HG03469 (cell line): ENCODE measurements around the gene NFX1.

Experiments used
- ATAC-seq: cut with Tn5 transposase; IDR thresholded peaks from one replicate; pipeline ENCODE4 v1.9.1; 2021; ENCODE audit warnings: mild to moderate bottlenecking, moderate library complexity, moderate number of reproducible peaks; ENCODE audit not compliant: unreplicated experiment

NFX1 gene

DNA sequence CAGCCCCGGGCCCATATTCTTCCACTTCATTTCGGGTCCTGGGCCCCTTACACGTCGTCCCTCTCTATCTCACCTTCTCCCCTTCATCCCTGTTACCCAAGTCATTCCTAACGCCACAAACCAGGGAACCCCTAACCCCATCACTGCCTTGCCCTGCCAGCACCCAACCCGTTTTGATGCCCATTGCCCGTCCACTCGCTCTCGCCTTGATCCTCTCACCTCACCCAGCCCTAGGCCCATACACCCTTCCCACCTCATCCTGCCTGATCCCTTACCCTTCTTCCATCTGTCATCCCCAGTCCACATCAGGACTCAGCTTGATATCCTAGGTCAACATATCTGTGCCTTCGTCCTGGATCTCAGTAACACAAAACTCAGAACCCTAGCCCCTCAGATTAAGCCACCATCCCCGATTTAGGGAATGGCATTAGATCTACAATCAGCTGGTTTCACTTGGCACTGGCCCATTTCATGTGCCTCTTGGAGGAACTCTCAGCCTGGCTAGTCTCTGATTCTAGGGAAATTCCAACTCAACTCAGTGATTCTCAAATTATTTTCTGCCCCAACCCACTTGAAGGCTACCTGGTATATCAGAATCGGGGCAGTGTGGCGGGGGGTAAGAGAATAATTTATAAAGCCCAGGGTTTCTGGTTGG, 25.0 kb upstream of the NFX1 start:
- ATAC-seq: no peak

DNA sequence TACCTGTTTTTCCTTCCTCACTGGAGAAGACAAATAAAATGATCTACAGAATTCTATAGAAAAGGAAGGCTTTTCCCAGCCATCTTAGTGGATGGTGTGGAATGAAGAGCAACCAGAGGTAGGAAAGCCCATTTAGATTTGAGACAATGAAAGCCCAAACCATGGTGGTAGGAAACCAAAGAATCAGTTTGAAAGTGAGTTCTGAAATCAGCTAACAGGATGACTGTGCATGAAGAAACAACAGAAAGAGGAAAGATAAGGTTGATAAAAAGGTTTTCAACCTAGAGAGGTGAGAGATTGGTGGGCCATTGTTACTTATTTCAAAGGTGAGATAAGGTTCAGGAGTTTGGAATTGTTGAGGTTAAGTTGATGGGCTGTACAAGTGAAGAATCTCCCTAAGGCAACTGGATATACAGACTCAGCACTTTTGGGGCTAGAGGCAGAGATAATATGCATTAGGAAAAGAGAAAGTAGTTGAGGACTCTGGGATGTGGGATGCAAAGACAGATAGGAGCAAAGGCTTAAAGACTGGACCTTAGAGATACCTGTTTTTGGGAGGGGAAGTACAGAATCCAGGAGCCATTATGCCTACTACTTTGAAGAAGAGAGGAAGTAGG, 23.1 kb upstream of the NFX1 start:
- ATAC-seq: no peak

DNA sequence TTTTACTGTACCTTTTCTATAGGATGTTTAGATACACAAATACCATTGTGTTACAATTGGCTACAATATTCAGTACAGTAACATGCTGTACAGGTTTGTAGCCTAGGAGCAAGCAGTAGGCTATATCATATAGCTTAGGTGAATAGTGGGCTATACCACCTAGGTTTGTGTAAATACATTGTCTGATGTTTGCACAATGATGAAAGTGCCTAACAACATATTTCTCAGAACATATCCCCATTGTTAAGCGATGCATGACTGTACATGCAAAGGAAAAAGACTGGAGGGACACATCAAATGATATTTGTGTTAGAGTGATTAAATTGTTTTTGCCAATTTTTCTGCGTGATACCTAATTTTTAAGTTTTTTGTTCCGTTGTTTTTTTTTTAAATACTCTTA, 20.2 kb upstream of the NFX1 start:
- no peak for ATAC-seq

DNA sequence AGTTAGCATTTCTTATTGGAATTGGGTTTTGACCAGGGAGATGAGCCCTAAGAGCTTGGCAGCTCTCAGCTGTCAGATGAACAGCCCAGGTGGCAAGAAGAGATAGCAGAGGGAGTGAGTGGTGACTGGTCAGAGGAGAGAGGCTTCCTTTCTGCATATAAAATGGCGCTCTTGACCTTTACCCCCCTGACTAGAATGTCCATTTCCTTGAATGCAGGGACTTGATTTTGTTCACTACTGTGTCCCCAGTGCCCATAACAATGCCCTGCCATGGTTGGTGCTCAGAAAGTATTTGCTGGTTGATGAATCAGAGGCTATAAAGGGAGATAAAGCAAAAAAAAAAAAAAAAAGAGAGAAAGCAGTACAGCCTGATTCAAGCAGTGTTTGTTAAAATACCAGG, 18.3 kb upstream of the NFX1 start:
- ATAC-seq: no peak

DNA sequence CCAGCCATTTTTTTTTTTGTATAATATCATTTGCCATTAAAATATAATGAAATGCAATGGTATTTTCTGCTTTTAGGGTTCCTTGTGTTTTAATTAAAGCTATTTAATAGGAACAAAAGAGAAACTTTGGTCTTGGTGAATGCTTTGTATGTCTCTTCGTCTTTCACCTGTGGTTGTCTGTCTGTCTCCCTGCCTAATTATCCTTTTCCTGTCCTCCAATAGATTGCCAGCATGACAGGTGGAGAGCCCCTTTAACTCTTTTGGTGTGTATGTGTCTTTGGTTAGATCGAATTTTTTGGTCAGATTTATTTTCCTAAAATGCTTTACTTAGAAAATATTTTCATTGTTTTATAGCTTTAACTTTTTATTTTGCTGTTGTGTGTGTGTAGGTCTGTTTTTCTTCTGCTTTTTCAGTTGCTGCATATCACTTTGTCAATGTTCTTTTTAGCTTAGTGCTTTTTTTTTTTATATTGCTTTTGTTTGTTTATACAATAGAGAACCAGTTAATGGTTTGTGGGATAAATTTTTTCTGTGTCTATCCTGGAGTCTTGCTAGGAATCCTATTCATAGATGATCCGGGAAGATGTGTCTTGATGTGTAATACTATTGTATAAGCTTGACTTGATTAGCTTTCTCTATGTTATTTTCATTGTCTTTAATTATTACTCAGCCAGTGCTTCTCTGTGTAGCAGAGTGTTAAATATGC, 16.9 kb upstream of the NFX1 start:
- ATAC-seq: no peak

DNA sequence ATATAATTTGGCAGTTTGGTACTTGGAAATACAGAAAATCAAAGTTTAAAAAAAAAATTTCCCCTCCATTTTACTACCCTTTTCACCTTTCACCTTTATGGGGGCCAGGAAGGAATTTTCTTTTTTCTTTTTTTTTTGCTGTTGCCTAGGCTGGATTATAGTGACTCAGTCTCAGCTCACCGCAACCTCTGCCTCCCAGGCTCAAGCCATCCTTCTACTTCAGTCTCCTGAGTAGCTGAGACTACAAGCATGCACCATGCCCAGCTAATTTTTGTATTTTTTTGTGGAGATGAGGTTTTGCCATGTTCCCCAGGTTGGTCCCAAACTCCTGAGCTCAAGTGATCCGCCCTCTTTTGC, 16.4 kb upstream of the NFX1 start:
- no peak for ATAC-seq

DNA sequence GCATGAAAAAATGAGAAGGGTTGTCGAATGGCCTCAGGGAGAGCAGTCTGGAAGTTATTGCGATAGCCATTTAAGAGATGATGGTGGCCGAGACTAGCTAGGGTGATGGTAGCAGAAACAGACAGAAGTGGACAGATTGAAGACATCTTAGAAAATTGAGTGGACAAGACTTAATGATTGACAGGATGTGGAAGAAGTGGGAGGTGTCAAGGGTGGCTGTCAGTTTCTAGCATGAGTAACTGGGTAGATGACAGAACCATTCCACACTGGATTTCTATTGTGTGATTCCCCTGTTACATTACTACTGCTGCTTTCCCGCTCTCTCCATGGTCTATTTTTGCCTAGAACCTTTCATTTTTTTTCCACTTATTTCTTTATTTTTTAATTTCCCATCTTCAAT, 12.8 kb upstream of the NFX1 start:
- ATAC-seq: no peak

DNA sequence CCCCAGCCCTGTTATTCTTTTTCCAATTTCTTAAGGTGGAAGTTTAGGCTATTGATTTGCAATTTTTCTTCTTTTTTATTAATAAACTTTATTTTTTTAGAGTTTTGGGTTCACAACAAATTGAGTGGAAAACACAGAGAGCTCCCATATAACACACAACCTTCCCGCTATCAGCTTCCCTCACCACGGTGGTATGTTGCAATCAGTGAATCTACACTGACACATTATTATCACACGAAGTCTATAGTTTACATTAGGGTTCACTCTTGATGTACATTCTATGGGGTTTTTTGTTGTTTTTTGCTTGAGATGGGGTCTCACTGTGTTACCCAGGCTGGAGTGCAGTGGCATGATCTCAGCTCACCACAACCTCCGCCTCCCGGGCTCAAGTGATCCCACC, 4.8 kb upstream of the NFX1 start:
- ATAC-seq: no peak

DNA sequence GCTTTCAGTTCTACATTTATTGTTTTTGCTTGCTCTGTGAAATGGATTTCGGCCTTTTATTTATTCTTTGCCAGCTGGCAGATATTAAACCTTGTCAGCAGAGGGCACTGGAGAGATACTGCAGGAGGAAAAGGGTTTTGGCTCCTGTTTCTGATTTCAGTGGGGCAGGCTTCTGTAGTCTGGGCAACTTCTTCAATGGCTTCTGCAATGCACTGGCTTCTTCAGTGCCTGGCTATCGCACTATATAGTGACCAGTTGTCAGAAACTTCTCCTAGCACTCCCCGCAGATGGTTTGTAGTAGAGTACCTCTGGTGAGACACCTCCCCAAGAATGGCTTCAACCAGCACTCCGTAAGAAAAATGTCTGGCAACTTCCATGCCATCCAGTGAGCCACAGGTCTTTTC, 3.2 kb upstream of the NFX1 start:
- no peak for ATAC-seq

DNA sequence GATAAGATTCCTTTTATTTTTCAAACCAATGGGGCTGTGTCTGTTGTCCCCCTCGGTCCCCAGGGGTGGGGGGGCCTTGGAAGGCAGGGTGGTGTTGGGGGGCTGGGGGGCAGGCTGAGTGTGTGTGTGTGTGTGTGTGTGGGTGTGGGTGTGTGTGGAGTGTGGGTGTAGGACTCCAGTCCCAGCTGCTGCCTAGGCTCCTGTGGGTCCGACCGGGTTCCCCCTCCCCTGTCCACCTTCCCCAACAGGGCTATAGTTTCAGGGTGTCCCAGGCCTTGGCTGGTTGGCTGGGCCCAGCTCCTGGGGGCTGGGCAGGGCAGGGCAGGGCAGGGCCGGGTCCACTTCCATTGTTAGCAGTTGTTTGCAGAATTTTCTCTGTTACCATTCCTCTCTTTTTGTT, 2.1 kb upstream of the NFX1 start:
- ATAC-seq: no peak

DNA sequence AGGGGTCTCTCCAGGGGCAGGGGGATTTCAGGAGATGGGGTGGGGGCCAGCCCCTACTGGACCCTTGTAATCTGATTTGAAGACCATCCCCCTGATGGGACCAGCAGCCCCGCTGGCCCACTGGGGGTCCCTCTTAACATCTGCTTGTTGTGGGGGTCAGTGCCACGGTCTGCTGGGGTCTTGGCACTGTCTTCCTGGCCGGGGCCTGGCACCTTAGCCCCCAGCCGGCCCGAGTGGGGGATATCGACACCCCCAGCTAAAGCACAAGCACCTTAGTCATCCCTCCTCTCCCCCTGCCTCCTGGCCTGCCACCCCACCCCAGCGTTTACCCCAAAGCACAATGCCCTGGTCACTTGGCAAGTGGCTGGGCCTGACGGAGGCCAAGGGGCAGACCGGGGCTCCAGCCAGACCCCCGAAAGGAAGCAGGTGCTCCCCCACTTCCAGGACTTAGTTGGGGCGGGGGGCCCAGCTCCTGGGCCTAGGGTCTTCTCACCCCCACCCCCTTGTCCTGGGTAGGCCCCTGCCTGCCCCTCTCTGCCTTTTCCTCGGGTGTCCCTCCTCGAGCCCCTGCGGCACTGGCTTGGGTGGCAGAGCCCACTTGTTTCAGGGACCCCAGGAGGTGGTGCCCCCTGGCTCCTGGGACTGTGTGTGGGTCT, 1.4 kb upstream of the NFX1 start:
- ATAC-seq: no peak

DNA sequence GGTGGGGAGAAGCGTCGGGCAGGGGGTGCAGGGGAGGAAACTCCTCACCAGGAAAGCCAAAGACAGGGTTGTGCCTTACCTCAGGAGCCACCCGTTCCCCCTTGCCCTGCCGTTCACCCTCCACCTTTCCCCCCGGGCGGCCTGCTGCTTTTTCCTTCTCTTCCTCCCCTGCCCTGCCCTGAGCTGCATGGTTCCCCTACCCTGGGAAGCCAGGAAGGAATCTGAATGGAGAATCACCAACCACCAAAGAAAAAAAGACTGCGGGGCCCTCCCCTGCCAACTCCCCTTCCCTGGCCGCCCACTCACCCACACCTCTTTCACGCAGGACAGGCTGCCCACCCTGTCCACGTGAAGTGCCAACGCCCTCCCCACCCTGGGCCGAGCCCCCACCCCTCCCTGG, 820 bp upstream of the NFX1 start:
- ATAC-seq: no peak

DNA sequence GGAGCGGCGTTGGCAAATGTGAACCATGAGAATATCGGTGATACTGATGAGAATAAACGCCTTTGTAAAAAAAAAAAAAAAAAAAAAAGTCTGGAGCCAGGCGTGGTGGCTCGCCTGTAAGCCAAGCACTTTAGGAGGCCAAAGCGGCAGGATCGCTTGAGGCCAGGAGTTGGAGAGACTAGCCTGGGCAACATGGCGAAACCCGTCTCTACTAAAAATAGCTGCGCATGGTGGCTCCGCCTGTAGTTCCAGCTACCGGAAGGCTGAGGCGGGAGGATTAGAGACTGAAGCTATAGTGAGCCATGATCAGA, 425 bp upstream of the NFX1 start:
- no peak for ATAC-seq

DNA sequence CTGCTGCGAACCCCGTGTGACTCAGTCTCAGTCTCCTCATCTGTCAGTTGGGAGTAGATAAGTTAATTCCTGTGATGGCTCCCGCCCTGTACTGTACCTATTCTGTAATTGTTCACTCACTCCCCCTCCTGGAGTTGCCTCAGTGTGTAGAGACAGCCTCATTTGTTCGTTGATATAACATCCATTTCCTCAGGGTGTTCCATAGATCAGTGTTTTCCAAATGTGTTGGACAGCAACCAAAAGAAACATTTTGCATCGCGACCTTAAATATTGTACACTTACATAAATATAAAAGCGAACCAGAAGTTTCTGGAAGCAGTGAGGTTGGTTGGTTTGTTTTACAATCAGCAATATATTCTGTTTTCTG, 698 bp downstream of the NFX1 start:
- ATAC-seq: no peak

DNA sequence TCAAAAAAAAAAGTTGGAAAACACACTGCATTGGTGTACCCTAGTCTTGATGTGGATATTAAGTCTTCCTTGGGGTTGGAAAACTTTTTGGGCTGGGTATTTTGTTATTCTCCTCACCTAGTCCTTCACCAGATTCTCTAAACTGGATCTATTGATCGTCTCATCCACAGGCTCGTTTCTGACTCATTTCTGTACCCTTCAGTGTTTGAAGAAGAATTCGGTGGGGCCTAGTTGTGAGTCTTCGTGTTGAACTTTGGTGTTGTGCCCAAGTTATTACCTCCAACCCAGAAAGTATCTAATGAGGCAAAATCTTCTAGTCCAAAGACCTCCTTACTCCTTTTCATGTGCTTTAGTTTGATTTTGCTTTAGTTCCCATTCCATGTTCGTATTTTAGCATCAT, 1.6 kb downstream of the NFX1 start:
- ATAC-seq: no peak

DNA sequence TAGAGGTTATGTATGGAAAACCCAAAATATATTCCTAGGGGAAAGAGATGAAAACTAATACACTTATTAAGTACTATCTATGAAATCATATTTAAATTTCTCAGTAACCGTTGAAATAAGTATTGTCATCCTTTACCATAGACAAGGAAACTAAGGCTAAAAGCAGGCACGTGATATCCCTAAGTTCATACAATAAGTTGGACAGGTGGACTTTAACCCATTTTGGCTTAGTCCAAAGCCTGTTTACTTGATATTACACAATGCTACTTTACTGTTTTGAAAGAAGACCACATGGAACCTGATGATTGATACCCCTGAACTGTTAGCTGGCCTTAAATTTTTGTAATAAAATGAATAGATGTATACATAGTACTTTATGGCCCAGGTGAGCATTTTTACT, 3.5 kb downstream of the NFX1 start:
- no peak for ATAC-seq

DNA sequence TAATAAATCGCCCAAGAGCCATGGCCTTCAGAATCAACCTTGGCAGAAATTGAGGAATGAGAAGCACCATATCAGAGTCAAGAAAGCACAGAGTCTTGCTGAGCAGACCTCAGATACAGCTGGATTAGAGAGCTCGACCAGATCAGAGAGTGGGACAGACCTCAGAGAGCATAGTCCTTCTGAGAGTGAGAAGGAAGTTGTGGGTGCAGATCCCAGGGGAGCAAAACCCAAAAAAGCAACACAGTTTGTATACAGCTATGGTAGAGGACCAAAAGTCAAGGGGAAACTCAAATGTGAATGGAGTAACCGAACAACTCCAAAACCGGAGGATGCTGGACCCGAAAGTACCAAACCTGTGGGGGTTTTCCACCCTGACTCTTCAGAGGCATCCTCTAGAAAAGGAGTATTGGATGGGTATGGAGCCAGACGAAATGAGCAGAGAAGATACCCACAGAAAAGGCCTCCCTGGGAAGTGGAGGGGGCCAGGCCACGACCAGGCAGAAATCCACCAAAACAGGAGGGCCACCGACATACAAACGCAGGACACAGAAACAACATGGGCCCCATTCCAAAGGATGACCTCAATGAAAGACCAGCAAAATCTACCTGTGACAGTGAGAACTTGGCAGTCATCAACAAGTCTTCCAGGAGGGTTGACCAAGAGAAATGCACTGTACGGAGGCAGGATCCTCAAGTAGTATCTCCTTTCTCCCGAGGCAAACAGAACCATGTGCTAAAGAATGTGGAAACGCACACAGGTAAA, 4.5 kb downstream of the NFX1 start:
- ATAC-seq: no peak

DNA sequence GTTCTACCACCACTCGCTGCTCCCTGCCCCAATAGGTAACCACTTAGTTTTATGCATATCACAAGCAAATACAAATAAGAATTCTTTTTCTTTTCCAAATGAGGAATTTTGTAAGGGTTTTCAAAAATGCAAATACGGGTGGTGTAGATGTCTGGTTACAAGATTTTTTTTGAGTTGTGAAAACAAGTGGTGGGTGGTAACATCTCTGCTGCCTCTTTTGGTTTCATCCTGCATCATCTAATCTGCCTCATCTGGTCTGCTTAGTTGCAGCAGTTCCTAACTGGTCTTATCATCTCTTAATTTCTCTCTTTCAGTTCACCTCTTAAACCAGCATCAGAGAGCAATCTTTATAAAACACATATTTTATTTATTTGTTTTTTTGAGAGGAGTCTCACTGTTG, 5.3 kb downstream of the NFX1 start:
- ATAC-seq: peak; percentile 37

DNA sequence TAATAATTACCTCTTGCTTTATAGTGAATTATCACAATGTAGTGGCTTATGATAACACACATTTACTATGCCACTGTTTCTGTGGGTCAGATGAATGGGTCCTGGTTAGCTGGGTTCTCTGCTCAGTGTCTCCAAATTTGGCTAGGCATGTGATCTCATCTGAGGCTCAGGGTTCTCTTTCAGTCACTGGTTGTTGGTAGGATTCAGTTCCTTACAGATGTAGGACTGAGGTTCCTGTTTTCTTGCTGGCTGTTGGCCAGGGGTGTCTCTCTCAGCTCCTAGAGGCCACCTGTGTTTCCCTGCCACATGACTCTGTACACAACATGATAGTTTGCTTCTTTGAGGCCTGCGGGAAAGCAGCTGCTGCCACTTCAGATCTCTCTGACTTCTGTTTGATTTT, 7.1 kb downstream of the NFX1 start:
- ATAC-seq: peak; percentile 93

DNA sequence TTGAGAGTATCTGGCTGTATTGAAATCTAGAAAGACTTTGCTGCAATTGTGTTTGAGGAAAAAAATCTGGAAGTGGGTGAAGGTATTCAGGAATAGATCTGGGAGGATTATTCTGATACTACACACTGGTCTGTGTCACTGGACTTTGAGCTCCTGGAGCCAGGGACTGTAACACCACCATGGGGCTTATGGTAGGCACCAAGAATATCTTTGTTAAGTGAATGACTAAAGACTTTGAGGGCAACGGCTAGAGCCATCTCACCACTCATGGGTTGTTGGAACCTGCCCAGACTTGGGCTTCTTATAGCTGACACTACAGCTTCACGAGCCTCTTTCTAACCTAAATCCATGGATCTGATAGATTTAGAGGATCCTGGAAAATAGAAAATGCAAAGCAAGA, 10.2 kb downstream of the NFX1 start:
- ATAC-seq: no peak

DNA sequence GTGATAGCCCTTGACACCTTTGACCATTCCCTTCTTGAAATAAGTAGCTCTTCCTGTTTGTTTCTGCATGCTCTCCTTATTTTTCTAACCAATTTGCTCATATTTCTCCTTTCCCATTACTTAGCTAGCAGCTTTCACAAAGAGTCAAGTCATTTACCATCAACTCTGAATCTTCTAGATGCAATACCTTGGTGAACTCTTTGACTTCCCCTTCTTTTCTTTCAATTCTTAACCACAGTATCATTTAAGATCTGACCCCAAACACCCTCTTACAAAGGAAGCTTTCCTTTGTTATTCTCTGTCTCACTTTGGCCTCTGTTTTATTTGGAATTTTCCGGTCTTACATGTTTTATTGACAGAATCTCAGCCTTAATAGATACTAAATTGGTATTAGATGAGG, 14.0 kb downstream of the NFX1 start:
- ATAC-seq: no peak

DNA sequence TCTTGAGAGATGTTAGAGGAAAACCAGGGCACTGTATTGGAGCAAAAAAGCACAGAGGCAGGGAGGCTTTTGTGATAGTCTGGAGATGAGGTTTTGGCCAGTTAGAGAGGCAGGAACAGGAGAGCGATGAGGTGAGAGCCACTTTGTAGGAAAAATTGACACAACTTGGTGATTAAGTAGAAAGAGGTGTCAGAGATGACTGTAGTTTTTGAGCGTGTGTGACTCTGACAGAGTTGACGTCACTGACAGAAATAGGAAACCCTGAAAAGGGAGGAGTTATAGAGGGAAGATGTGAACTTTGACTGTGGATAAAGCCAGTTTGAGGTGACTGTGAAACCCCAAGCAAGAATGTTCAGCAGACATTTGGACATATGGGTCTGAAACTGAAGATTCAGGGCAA, 15.7 kb downstream of the NFX1 start:
- no peak for ATAC-seq
